Activated naive CD8-positive, alpha-beta T cell treated with anti-CD3 and anti-CD28 coated beads, Interleukin-2, amount 50 U/mL, for 16 hours (primary cell): Measurements from ENCODE around the gene NDUFAF7.
"Not testable (repeated sequence)": the region's sequence is repeated elsewhere in the genome, so short reads cannot be mapped to it uniquely, and the experiment has no call there.

Experiments
- DNase-seq: peaks from one replicate; pipeline ENCODE4 v3.0.0-alpha.2; 2020; ENCODE audit warnings: low read depth, low spot score

NDUFAF7 gene

DNA sequence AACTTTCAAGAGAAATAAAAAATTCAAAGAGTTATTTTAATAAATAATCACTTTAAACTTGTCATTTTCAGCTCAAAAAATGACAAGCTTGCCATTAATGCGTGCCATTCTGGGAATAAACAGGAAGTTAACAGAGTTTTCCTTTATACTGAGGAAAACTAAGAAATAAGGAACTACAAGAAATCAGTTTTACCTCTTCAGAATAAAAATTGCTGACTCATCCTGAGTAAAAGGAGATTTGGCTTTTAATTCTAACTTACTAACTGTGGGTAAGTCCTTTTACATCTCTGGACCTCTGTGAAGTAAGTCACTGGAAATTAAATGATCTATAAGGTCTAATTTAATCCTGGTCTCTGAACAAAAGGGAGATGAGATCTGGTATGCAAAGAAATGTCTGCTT, 16.2 kb upstream of the NDUFAF7 start:
- no peak for DNase-seq

DNA sequence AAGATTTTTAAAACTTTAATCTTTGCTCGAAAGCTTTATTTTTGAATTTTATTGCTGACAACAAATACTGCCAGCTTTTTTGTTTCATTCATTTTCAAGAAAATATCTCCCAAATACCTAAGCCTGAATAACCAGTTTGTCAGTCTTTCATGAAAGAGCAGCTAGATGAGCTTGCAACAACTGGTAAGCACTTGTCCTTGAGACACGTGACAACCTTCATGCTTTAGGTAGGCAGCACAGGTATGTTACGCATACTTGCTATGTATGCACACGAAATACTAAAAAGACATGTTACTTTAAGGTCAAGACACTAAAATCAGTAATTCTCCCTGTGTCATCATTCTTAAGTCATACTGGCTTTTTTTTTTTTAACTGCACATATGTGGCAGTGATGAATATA, 12.4 kb upstream of the NDUFAF7 start:
- no peak for DNase-seq

DNA sequence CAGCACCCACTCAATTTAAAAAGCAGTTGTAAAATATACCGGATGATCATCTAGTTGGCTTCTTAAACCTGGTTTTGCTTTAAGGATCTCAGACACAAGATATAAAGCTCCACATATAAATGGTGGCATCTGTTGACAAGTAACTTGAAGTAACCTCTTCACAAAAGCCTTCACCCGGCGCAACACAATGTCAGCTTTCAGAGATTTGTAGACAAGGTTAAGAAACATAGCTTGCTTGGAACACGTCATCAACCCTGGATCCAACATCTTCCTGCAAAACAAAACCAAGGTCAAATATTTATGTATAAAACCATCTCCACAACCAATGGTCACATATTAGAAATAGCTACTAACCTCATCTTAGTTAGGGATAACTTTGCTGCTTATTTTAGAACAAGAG, 8.3 kb upstream of the NDUFAF7 start:
- no peak for DNase-seq

DNA sequence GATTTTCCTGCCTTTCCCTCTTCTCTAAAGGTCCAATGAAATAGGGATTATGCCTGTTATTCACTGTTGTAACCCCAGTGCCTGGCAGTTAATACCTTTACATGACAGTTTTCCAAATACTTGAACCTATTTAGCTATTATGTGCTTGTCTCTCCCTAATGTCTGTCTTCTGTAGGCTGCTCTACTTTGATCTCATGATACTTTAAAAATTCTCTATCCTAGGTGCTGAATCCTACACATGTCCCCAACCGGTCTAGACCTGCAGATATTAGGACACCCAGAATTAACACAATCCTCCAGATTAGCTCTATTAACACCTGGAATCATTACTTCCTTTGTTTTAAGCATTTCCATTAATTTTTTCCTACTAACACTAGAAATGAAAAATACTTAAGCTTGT, 7.4 kb upstream of the NDUFAF7 start:
- no peak for DNase-seq

DNA sequence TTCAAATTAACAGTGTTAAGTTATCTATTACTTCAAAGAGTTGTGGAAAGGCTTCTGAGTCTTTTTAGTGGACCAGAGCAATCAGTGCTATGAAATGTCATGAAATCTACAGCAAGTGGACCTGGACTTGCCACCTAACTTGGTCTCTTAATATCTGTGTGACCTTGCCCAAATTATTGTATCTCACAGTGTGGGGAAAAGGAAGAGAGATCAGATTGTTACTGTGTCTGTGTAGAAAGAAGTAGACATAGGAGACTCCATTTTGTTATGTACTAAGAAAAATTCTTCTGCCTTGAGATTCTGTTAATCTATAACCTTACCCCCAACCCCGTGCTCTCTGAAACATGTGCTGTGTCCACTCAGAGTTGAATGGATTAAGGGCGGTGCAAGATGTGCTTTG, 6.3 kb upstream of the NDUFAF7 start:
- DNase-seq, result not testable (repeated sequence)

DNA sequence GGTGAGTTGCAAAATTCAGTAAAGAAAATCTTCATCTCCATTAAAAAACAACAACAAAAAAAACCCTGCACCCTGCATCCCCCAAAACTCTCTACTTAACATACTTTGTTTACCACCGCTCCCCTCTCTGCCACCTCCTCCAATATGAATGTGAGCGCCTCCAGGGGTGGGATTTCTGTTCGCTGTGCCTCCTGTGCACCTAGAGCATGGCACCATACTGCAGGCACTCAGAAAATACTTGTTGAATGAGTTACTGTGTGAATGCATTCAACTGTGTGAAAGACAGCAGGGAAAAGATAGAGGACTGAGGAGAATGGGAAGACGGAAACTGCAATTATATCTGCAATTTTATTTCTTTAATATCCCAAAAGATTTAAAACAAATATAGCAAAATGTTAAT, 4.6 kb upstream of the NDUFAF7 start:
- no peak for DNase-seq

DNA sequence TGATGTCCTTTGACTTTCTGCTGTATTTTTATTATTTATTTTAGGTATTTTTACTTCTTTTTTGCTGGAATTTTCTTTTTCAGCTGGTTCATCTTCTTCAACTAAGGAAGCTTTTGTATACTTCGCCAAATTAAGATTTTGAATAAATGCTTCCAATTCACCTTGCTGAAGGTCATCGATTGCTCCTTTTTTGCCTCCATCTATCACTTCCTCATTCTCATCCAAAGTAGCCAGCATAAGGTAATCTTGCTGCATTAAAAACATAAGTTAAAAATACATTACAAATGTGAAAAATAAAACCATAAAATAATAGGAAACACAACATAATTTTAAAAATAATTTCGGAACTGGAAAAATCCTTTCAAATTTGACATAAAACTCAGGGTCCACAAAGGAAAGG, 2.7 kb upstream of the NDUFAF7 start:
- no peak for DNase-seq

DNA sequence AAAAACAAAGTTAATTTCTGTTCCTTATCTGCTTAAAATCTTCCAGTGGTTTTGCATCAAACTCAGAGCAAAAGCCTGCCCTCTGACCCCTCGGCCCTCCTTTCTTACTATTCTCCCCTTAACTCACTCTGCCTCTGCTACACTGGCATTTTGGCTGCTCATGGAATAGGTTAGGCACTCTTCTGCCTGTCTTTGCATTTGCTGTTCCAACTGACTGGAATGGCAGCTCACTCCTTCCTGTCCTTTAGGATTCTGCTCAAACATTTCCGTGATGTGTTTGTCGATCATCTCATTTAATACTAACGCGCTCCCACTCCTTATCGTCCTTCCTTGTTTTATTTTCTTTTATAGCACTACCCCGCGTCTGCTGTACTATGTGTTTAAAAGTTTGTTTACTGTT, 877 bp upstream of the NDUFAF7 start:
- no peak for DNase-seq

DNA sequence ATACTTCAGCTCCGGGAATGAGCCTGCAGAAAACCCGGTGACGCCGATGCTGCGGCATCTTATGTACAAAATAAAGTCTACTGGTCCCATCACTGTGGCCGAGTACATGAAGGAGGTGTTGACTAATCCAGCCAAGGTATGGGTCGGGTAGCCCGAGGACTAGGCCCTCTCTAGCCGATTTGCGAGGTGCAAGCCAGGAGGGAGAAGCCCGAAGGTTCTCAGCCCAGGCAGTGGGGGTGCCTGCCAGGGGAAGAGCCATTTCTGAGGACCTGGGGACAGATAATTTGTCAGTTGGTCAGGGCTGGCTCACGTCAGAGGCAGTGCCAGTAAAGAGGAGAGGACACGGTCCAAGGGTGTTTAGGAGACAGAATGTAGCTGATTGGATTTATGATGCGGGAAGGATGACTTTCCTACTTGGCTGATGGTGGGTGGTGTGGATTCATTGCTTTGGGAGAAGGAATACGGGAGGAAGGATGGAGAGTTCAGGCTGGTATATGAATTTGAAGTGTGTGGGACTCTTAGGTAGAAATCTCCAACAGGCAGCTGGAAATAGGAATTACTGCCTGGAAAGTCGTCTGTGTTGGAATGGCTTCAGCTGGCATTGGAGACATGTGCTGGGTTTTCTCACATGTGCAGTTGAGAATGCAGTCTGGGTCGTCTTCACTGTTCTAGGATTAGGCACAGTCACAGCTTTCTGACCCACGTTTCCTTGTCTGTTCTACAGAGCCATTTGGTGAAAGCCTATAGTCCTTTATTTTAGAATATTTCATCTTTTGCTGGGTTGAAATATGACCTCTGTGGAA, 874 bp downstream of the NDUFAF7 start:
- DNase-seq, result no peak

DNA sequence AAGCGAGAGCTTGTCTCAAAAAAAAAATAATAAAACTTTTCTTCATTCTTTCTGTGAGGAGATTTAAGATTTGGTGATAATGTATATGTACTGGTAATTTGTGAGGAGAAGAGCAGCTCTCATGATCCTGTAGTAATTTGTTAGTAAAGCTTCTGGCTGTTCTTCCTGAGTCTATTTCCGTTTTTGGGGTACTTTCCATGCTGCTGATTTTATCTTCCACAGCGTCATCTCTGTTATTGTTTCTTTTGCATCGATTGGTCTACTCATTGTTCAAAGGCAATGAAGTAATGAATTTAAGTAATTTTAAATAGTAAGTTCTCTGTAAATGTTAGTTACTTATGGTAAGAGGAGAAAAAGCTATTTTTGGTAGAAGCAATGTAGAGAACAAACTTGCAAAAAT, 12.0 kb downstream of the NDUFAF7 start:
- DNase-seq, result no peak

DNA sequence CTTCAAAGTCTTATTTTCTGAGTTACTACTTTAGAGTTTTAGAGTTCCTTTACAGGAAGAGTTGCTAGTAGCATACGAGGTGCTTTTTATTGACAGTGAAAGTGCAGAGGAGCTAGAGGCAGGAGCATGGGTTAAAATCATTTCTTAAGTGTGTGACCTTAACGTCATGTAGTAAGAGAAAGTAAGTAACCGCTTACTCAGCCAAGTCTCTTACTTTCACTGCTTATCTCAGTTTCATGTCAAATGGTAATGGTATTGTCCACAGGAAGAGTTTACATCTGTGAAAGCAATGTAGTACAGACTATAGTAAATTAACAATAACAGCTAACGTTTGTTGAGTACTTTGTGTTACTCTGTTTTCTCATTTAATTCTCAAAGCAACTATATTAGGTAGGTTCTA, 12.6 kb downstream of the NDUFAF7 start:
- no peak for DNase-seq

DNA sequence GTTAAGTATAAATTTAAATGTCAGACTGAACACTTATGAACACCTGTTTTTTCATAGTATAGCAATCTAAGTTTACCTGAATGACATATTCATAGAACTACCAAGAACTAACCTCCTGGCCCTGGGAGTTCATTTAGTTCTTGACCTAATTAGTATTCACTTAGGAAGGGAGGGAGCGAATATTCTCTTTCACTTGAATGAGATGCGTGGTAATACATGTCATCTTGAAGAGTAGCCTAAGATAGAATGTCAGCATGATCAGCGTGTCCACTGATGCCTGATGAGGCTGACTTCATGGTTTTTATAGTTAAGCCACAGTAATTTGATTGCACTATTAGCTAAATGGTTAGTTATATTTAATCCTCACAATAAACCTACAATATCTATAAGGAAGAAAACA, 13.3 kb downstream of the NDUFAF7 start:
- no peak for DNase-seq

DNA sequence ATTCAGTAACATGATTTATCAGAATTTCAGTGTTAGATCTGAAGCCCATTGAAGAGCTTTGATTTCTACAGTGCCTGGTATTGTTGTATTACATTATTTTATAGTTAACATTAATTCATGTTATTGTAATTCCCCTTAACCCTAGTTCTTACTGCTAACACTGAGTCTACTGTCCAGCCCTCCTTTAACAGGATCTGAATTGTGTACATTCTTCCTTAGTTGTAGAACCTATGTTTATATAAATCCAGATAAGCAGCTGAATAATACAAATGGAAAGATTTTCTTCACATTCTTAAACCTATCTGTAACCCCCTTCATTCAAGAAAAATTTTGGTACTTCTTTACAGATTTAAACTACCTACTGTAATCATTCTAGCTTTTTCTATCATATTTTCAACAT, 14.7 kb downstream of the NDUFAF7 start:
- DNase-seq, result no peak

DNA sequence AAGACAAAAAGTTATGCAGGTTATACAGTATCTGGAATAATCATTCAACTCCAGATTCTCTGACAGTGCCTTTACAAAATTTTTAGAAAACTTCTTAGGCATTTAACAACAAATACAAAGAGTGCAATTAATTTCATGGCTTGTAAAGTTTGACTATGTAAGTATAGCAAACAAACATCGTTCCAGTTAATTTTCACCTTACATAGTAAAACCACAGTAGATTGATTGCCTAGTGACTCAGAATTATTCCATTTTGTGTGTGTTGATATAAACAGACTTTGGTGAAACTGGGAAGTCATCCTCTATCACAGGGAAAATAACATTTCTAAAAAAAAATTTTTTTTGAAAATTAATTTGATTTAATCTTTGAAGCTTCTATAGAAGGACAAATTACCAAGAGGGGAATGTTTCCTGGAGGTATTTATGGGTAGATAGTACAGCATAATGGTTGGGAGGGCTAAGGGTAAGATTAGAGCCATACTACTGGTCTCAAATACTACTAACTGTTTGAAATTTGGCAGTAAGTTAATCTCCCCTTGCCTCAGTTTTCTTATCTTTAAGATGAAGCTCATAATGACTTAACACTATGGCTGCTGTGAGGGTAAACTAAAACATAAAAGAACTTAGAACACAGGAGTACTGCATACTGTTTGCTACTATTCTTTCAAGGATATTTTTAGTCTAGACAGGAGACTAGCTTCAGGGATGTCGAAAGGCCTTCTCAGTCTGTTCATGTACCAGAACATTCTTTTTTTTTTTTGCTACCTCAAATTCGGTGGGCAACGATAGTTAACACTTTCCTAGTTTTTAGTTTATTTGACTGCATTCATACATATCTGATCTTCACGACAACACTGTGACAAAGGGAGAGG, 19.6 kb downstream of the NDUFAF7 start:
- DNase-seq, result no peak

DNA sequence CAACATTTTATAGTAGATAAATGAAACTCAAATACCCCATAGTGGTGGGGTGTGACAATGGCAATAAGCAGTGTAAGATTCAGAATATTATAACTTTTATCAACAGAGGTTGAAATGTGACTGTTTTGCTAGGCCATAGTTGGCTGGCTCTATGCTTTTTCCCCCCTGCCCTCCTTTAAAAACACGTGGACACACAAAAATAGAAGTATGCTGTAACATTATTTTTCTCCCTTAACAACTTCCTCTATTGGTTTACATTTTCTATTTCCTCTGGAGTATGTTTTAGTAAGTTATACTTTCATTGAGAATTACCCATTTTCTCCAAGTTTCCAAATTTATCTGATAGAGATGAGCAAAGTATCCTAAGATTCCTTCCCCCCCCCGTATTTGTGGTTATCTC, 31.1 kb downstream of the NDUFAF7 start:
- no peak for DNase-seq

DNA sequence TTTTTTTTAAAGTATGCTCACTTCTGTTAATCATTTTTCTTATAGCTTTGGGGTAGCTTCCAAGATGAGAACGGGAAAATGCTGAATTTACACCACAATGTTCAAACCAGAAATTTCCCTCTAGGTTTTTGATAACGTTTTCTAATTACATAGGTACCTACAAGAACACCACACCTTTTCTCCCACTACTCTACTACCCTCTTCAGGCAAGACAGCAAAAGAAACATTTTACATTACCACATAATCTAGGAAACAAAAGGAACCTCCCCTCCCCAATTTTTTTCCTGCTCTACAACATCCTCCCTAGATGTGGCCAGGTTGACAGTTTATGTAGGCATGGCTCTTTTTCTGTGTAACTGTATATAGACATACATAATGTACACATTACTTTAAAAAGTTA, 32.4 kb downstream of the NDUFAF7 start:
- no peak for DNase-seq

DNA sequence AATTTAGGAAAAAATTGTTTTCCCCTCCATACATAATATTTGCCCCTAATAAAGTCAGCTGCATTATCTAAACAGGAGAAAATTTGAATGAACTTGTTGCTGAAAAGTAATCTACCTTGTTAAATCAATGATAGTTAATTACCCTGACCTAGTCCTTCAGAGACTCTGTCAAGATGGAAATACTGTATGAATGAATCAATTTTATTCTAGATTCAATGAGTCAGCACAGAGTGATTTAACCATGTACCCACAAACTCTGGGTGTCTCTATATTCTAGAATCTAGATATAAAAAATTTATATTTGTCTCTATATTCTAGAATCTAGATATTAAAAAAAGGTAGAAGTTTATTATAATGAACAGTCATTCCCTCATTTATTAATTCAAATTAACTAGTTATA, 36.2 kb downstream of the NDUFAF7 start:
- DNase-seq, result no peak

DNA sequence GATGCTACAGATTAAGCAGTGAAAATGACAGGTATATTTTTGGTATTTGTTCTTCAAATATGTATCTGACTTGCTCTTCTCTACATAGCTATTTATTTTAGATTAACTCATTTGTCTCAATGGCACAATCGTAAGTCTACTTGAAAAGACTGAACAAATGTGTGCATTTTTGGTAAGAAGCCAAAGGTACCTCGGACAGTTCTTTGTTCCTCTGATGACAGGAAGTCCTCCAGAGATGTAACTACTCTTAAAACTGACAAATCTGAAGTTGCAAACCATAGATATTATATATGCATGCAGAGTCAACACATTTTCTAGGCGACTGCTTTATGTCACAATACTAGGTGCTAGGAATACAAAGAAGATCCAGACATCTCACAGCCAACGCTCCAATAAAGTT, 36.7 kb downstream of the NDUFAF7 start:
- no peak for DNase-seq

DNA sequence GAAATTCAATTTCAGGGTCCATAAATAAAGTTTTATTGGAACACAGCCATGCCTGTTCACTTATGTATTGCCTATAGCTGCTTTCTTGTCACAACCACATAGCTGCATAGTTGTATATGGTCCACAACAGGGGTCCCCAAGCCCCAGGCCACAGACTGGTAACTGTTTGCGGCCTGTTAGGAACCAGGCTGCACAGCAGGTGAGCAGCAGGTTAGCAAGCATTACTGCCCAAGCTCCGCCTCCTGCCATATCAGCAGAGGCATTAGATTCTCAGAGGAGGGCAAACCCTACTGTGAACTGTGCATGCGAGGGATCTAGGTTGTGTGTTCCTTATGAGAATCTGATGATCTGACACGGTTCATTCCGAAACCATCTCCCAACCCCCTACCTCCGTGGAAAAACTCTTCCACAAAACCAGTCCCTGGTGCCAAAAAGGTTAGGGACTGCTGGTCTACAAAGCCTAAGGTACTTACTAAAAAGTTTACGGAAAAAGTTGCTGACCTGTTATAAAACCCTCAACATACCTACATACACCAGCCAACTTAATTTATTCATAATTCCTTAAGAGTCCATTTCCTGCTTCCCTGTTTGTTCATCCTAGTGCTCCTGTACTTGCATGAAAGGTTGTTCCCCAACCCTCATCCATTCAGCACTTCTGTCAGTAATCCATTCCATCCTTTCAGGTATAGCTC, 40.1 kb downstream of the NDUFAF7 start:
- no peak for DNase-seq

DNA sequence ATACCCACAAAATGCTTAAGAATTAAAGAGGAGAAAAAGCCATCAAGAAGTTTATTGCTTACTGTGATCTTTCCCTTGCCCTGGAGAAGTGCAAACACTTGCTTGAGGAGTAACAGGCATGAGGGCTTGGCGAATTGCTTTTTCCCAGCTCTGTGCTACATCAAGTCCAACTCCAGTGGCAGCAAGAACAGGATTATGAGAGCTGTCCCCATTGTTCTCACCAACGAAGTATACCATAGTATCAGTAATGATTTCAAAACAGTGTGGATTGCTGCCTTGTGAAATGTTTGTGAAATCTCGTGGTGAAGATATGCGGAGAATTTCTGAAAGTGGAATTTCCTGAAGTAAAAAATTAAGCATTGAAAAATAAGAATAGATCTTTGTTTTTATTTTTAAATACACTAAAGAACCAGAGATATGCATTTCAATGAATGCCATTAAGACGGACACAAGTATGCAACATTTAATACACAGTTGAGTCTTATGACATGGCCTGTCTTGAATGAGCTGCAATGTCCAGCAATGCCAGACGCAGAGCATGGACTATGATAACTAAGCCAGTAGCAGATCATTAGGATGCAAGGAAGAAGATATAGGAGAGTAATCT, 43.0 kb downstream of the NDUFAF7 start:
- DNase-seq, result no peak

DNA sequence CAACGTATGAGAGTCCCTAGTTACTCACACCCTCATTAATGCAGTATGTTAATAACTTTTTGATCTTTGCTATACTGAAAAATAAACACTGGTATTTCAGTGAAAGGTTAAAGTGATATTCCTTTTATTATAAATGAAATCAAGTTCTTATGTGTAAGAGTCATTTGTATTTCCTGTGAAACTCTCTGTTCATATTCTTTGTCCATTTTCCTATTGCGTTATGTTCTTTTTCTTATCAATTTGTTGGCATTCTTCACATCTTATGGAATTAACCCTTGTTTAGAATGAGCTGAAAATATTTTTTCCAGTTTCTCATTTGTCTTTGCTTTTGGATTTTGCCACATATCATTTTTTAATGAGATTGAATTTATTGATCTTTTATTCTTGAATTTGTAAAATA, 44.8 kb downstream of the NDUFAF7 start:
- no peak for DNase-seq

DNA sequence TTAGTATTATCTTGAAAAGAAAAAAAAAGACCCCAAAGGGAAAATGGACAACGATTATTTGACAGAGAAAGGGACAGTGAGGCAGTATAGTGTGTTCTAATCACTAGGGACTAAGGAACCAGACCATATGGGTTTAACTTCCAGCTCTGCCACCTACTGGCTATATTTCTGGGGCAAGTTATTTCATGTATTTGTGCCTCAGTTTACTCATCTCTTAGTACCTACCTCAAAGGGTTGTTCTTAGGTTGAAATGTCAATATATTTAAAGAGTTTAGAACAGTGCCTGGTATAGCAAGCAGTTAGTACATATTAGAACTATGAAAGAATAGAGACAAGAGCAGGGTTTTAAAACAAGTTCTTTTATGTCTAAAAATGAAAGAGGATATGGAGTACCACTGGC, 50.5 kb downstream of the NDUFAF7 start:
- no peak for DNase-seq
